Stimulated activated CD4-positive, alpha-beta T cell treated with anti-CD3 and anti-CD28 coated beads, TNF-alpha, amount 100 ng/mL, for 24 hours (primary cell): ENCODE results near the gene TMEM212.
"Not testable (repeated sequence)": the region's sequence is repeated elsewhere in the genome, so short reads cannot be mapped to it uniquely, and the experiment has no call there.

Experiments used
- DNase-seq, 3 experiments: peaks; one replicate each; pipeline ENCODE4 v3.0.0-alpha.2; 2020; ENCODE audit warnings: low read depth in 3 of 3

The TMEM212 gene

GRCh38 chr3:171813278-171813896 lies 29.8 kb upstream of the TMEM212 start:
- DNase-seq = no peak

GRCh38 chr3:171813897-171814460 lies 29.2 kb upstream of the TMEM212 start:
- DNase-seq = peak in 1 of 3 experiments; percentile 5

GRCh38 chr3:171814662-171815061 lies 28.5 kb upstream of the TMEM212 start:
- not testable (repeated sequence) for DNase-seq

GRCh38 chr3:171815973-171816595 lies 27.1 kb upstream of the TMEM212 start:
- no peak for DNase-seq

- DNase-seq = no peak
Measured at GRCh38 chr3:171817074-171817800, 25.9 kb upstream of the TMEM212 start.

- no peak for DNase-seq
Measured at GRCh38 chr3:171821044-171821443, 22.1 kb upstream of the TMEM212 start.

GRCh38 chr3:171821778-171822358 lies 21.3 kb upstream of the TMEM212 start:
- DNase-seq = no peak

GRCh38 chr3:171822431-171823106 lies 20.6 kb upstream of the TMEM212 start:
- no peak for DNase-seq

GRCh38 chr3:171824116-171824515 lies 19.0 kb upstream of the TMEM212 start:
- DNase-seq = no peak

GRCh38 chr3:171824824-171825221 lies 18.3 kb upstream of the TMEM212 start:
- DNase-seq = no peak

- DNase-seq = no peak
Measured at GRCh38 chr3:171825222-171825828, 17.8 kb upstream of the TMEM212 start.

GRCh38 chr3:171827385-171827784 lies 15.8 kb upstream of the TMEM212 start:
- DNase-seq = no peak

- DNase-seq = no peak
Measured at GRCh38 chr3:171827836-171828458, 15.2 kb upstream of the TMEM212 start.

GRCh38 chr3:171828902-171829770 lies 14.0 kb upstream of the TMEM212 start:
- DNase-seq = no peak

GRCh38 chr3:171829841-171830517 lies 13.2 kb upstream of the TMEM212 start:
- no peak for DNase-seq

- DNase-seq = no peak
Measured at GRCh38 chr3:171830518-171830875, 12.7 kb upstream of the TMEM212 start.

- no peak for DNase-seq
Measured at GRCh38 chr3:171831936-171832335, 11.2 kb upstream of the TMEM212 start.

- no peak for DNase-seq
Measured at GRCh38 chr3:171832989-171833388, 10.2 kb upstream of the TMEM212 start.

GRCh38 chr3:171833789-171834460 lies 9.2 kb upstream of the TMEM212 start:
- DNase-seq = no peak
